ENCODE results near the gene MSI2.

MSI2 gene

GRCh38 chr17:57531078-57531477 is 274.8 kb downstream of the MSI2 start:
- H3K4me3 ChIP-seq (ENCODE audit: low read depth, low read length): no peak overlapping the region
- peaks cover 87% of the 10 kb centered on the region for H3K4me1 ChIP-seq
- no peaks in the 10 kb centered on the region for H3K27me3 ChIP-seq
- H3K36me3 ChIP-seq: no peaks in the 10 kb centered on the region; the same call in 1 of the 2 replicates
- no peaks in the 10 kb centered on the region for H3K9me3 ChIP-seq
- TF ChIP-seq CTCF (IDR thresholded peaks at IDR 0.05; ENCODE audit: low read depth, low read length): no peak
- DNase-seq: no peak

- DNase-seq: no peak
- Histone ChIP-seq H3K36me3 (no peaks in the 10 kb centered on the region; the same call in 1 of the 2 replicates), H3K4me3 (ENCODE audit: low read depth, low read length) (no peak overlapping the region), H3K9me3 (no peaks in the 10 kb centered on the region), H3K4me1 (peaks cover 90% of the 10 kb centered on the region), H3K27me3 (no peaks in the 10 kb centered on the region)
- TF ChIP-seq CTCF (IDR thresholded peaks at IDR 0.05; ENCODE audit: low read depth, low read length): peak; percentile 14; the same call in 1 of the 2 replicates
Measured at GRCh38 chr17:57531648-57532504, 275.6 kb downstream of the MSI2 start.

DNA sequence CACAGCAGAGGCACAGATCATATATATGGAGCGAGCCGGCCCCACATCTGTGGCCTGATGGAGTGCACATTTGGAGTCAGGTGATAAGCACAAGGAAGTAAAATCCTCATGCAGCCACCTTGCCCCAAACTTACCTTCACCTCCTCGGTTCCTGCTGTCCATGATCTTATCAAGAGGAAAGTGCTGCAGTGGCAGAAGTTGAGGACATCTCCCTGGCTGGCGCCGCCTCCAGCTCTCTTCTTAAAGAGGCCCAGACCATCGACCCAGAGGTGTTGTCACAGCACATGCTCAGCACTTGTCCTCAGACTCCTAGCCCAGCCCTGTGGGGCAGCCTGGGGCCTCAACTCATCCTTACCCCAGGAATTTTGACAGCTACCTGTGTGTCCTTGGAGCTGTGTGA is 276.2 kb downstream of the MSI2 start:
- H3K9me3 ChIP-seq: no peaks in the 10 kb centered on the region
- no peaks in the 10 kb centered on the region for H3K27me3 ChIP-seq
- DNase-seq: no peak
- peaks cover 91% of the 10 kb centered on the region for H3K4me1 ChIP-seq
- TF ChIP-seq CTCF (IDR thresholded peaks at IDR 0.05; ENCODE audit: low read depth, low read length): no peak
- no peak overlapping the region for H3K4me3 ChIP-seq (ENCODE audit: low read depth, low read length)
- no peaks in the 10 kb centered on the region; the same call in 1 of the 2 replicates for H3K36me3 ChIP-seq

DNA sequence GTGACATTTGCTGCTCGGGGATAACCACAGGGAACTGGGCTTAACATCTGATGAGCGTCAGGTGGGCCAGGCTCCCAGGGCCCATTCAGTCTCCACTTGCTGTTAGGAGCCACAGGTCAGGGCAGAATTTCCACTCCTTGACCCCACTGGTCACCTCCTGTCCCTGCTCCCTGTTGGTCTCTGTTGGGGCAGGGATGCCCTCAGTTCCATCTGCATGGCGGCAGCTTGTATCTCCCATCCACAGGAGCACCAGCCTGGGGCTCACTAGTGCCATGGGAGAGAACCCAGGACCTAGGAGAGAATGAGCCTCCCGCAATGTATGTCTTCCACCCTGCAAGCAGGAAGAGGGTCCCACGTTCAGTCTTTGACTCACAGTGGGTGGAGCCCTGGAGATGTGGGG is 276.6 kb downstream of the MSI2 start:
- Histone ChIP-seq H3K4me1 (peaks cover 91% of the 10 kb centered on the region), H3K9me3 (no peaks in the 10 kb centered on the region), H3K36me3 (no peaks in the 10 kb centered on the region; the same call in 1 of the 2 replicates), H3K27me3 (no peaks in the 10 kb centered on the region), H3K4me3 (ENCODE audit: low read depth, low read length) (no peak overlapping the region)
- no peak for TF ChIP-seq CTCF (IDR thresholded peaks at IDR 0.05; ENCODE audit: low read depth, low read length)
- no peak for DNase-seq

DNA sequence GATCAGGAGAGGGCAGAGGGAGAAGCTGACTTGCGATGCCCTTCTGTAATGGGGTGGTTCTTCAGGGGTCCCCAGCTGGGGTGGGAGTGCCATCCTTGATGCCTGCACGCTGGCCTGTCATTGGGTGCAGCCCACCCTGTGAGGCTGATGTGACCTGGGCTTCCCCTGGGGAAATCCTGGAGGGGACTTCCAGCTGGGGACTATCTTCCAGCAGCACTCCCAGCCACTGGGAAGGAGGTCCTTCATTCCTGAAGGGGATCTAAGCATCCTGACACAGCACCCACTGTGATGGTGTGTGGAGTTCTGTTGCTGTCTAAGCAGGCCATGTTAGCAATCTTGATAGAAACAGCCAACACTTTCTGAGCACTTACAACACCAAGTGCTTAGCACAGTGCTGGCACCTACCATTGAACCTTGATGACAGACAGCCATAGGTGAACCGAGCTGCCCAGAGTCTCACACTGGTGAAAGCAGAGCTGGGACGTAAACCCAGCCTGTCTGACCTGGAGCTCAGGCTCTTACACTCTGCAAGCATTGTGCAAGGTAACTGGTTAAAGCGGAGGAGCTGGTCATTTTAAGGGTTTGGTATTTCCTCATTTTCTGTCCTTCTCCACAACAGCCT is 277.5 kb downstream of the MSI2 start:
- no peaks in the 10 kb centered on the region; the same call in 1 of the 2 replicates for H3K36me3 ChIP-seq

More for the DNA sequence above, 277.5 kb downstream of the MSI2 start:
- H3K9me3 ChIP-seq: no peaks in the 10 kb centered on the region
- no peak for TF ChIP-seq CTCF (IDR thresholded peaks at IDR 0.05; ENCODE audit: low read depth, low read length)
- DNase-seq: no peak
- peaks cover 91% of the 10 kb centered on the region for H3K4me1 ChIP-seq
- no peaks in the 10 kb centered on the region for H3K27me3 ChIP-seq
- H3K4me3 ChIP-seq (ENCODE audit: low read depth, low read length): no peak overlapping the region
